Epithelial cell of proximal tubule (primary cell): ENCODE results near the gene NUDT8. TPM values are rescaled to one million over a fixed set of nuclear protein-coding genes. Genes with fewer than 3 reads are reported as not detected.

Source experiments
- DNase-seq: peaks from one replicate; pipeline ENCODE4 v3.0.0-alpha.2; 2011; ENCODE audit warnings: low read depth
- H3K4me3 ChIP-seq: 2 replicates; pipeline ENCODE4 v1.5.1; 2011; ENCODE audit warnings: low read depth, mild to moderate bottlenecking, low read length
- total RNA-seq: library from RNA; depleted of rRNA; stranded (reverse); fragments of >200 nt; gene quantifications from 2 replicates; pipeline ENCODE4 v1.2.3, GENCODE V29; 2015
- TF ChIP-seq, protein P1 (sequence below): conservative IDR thresholded peaks from 2 replicates; pipeline ENCODE4 v1.5.1; 2012; ENCODE audit warnings: low read depth, mild to moderate bottlenecking, low read length

Gene NUDT8
- total RNA-seq, 1 donor from 2014 or later = 29.3 TPM

DNA sequence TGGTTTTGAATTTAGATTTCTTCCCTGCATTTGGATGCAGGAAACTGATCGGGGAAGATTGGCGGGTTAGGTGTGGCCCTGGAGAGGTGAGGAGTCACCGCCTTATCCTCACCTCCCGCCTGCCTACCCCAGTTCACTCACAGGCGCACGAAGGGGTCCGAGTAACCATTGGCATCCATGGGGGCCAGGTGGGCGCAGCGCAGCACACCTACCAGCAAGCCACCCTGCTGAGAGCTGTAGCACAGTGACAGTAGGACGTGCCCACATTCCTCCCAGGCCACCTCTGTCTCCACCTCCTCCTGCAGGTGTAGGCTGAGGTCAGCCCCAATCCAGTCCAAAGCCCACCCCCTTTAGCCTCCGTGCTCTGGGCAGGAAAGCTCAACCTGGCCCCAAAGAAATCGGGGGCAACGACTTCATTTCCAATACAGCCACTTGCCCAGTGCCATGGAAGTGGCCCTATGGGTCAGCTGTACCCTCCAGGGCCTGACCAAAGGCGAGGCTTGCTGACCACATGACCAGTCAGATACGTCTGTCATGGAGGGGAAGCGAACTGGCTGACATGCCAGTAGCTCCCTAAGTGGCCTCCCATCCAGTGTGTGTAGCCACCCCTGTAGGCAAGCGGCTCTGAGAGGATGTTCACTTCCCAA lies 16.3 kb downstream of the NUDT8 start:
- TF ChIP-seq, protein P1, sequence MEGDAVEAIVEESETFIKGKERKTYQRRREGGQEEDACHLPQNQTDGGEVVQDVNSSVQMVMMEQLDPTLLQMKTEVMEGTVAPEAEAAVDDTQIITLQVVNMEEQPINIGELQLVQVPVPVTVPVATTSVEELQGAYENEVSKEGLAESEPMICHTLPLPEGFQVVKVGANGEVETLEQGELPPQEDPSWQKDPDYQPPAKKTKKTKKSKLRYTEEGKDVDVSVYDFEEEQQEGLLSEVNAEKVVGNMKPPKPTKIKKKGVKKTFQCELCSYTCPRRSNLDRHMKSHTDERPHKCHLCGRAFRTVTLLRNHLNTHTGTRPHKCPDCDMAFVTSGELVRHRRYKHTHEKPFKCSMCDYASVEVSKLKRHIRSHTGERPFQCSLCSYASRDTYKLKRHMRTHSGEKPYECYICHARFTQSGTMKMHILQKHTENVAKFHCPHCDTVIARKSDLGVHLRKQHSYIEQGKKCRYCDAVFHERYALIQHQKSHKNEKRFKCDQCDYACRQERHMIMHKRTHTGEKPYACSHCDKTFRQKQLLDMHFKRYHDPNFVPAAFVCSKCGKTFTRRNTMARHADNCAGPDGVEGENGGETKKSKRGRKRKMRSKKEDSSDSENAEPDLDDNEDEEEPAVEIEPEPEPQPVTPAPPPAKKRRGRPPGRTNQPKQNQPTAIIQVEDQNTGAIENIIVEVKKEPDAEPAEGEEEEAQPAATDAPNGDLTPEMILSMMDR = no peak
- no peak overlapping the region for H3K4me3 ChIP-seq
- no peak for DNase-seq

DNA sequence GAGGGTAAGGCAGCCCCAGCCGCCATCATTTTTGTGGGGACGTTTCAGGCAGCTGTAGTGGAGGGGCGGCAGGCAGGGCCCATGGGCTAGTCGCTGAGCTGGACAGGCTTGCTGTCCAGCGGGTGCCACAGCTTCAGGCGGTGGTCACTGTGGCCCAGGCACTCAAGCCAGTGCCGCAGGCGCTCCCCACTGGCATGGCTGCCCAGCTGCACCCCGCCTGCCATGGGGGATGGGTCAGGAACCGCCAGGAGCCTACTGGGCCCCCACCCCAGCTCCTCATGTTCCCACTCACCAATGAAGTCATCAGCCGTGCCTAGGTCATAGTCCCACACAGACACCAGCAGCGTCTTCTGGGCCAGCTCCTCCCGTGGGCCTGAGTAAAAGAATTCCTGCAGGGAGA lies 17.0 kb downstream of the NUDT8 start:
- no peak for DNase-seq
- H3K4me3 ChIP-seq = no peak overlapping the region
- TF ChIP-seq, protein P1 = no peak

DNA sequence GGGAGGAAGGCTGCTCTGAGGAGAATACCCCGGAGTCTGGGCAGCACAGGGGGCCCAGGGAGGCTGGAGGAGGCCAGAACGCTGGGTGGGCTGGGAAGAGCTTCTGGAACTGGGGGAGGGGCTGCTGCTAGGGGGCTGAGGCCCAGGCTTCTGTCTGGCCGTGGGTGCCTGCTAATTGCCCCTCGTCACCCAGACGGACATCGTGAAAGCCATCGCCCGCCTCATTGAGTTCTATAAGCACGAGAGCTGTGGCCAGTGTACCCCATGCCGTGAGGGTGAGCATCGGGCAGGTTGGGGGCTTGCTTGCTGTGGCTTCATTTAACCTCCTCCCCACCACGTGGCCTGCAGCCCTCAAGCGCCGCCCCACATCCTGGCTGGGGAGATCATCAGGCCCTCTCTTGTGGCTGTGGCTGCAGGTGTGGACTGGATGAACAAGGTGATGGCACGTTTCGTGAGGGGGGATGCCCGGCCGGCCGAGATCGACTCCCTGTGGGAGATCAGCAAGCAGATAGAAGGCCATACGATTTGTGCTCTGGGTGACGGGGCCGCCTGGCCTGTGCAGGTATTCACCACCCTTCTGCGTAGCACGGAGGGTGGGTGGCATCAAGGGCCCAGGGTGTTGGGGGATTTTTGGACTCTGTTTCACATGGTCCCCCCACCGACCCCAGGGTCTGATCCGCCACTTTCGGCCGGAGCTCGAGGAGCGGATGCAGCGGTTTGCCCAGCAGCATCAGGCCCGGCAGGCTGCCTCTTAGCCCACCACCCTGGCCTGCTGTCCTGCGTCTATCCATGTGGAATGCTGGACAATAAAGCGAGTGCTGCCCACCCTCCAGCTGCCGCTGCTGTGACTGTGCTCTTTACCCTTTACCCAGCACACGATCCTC lies 17.8 kb downstream of the NUDT8 start:
- H3K4me3 ChIP-seq = no peak overlapping the region
- TF ChIP-seq, protein P1 = no peak
- DNase-seq = no peak

DNA sequence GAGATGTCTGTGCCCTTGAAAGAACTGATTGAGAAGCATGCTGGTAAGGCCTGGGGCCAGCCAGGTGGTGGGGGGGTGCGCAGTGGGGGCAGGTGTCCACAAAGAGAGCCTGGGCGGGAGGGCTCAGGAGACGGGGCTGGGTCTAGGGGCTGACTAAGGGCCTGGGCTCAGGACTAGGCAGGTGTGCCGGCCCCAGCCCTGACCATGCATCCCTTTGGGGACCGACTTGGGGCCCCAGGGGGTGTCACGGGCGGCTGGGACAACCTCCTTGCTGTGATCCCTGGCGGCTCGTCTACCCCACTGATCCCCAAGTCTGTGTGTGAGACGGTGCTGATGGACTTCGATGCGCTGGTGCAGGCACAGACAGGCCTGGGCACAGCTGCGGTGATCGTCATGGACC lies 18.6 kb downstream of the NUDT8 start:
- no peak overlapping the region for H3K4me3 ChIP-seq
- TF ChIP-seq, protein P1 = no peak
- DNase-seq = no peak

DNA sequence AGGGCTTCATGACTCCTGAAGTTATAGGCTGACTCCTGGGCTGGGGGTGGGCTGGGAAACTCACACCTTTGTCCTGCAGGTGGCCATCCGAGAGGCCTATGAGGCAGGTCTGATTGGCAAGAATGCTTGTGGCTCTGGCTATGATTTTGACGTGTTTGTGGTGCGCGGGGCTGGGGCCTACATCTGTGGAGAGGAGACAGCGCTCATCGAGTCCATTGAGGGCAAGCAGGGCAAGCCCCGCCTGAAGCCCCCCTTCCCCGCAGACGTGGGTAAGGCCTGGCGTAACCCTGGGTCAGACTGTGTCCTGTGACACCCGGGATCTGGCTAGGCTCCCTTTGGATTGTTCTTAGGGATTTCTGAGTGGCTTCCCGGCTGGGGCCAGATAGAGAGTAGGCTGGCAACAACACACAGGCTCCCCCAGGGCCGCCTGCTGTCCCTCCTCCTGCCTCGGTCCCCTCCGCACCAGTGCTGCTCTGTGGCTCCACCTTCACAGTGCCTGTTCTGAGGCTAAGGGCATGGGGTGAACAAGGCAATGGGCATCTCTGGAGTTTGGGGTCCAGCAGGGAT lies 19.4 kb downstream of the NUDT8 start:
- DNase-seq = no peak
- TF ChIP-seq, protein P1 = no peak
- H3K4me3 ChIP-seq = no peak overlapping the region

DNA sequence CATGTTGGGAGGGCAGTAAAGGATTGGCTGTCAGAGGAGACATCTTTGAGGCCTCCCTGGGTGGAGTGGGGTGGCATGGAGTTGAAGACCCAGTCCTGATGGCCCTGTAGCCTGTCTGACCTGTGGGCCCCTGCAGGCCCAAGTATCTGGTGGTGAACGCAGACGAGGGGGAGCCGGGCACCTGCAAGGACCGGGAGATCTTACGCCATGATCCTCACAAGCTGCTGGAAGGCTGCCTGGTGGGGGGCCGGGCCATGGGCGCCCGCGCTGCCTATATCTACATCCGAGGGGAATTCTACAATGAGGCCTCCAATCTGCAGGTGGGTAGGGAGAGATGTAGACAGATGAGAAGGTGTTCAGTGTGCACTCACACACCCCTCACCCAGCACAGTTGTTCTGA lies 20.4 kb downstream of the NUDT8 start:
- H3K4me3 ChIP-seq = no peak overlapping the region
- TF ChIP-seq, protein P1 = no peak
- DNase-seq = no peak
